ENCODE results near the gene SNX10.

The SNX10 gene

DNA sequence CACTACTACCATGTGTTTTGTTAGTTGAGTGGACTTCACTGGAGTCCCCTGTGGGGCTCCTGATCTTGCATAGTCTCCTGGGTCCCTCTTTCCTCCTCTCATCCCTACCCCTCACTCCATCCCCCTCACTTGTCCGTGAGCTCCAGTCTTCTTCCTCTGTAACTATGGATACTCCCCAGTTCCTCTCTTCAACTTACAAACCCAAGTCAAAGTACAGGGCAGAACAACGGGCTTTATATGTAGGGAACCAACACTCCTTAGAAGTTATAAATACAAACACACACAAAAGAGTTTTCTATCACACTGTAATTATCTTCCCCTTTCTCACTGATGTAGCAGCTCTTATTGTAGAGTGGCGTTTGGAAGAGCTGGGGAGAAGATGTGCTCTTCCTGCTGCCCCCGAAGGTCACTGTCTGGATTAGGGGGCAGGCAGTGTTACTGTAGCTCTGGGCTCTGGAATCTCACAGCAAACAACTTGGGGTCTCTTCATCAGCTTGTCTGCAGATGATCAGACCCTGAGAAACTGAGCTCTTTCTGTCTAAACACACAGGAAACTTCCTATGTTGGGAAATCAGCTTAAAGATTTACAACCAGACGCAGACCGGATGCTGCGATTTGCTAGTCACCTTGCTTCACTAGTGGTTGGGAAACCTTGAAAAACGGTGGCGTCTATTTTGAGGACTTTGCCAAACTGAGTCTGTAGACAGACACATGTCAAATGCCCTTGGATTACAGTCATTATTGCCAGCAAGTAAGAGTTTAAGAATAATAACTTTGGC is 13.6 kb downstream of the SNX10 start:
- DNase-seq = no peak

DNA sequence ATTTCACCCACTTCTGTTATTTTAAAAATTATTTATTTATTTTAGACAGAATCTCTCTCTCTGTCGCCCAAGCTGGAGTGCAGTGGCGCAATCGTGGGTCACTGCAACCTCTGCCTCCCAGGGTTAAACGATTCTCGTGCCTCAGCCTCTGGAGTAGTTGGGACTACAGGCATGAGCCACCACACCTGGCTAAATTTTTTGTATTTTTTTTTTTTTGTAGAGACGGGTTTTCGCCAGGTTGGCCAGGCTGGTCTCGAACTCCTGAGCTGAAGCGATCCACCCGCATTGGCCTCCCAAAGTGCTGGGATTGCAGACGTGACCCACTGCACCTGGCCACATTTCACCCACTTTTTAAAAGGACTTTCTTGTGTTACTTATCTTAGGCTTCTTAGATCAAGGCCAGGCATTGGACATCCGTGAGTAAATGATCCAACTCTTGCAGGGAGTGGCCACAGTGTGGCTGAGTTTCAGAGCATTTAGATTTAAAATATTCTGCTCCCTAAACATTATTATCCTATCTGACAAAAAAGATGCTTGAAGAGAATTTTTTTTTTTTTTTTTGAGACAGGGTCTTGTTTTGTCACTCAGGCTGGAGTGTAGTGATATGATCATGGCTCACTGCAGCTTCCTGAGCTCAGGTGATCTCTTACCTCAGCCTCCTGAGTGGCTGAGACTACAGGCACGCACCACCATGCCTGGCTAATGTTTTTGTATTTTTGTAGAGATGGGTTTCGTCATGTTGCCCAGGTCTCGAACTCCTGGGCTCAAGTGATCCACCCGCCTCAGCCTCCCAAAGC is 14.4 kb downstream of the SNX10 start:
- DNase-seq = no peak

DNA sequence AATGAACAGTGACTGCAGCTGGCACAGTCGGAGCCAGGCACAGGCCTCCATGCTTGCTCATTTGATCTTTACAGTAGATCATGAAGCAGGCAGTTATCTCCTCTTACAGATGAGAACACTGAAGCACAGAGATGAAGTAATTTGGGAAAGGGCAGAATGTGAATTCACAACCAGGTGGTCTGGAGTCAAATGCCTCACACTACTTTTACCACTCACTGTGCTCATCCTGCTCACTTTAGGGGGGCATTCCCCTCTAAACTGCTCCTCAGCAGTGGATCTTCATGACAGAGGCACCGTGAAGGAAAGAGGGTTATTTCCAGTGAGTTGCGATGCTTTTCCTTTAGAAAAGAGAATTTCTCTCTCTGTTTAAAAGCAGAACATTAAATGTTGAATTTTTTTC is 15.1 kb downstream of the SNX10 start:
- no peak for DNase-seq

DNA sequence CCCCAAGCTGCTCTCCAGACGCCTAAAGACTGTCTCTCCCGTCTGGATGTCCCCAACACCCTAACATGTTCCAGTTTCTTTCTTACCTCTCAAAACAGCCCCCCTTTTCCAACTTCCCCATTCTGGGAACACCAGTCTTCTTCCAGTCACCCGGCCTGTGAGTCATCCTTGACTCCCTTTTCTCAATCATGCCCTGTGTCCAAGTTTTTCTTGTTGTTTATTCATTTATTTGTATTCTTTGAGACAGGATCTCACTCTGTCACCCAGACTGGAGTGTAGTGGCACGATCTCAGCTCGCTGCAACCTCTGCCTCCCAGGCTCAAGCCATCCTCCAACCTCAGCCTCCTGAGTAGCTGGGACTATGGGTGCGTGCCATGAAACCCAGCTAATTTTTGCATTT is 15.6 kb downstream of the SNX10 start:
- DNase-seq = no peak

DNA sequence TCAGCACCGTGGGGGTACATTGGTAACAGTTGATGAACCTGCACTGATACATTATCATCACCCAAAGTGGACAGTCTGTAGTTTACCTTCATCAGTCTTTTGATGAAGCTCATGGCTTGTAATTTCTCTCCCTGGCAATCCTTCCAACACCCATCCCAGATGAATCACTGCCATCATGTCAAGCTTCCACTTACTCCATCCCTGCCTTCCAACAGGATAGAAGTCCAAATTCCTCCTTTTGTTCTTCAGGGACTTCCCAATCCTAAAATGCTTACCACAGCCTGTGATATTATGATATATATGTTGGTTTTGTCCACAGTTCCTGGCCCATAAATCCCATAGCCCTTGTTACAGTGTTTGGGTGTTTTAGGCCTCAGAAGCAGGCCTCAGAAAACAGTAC is 16.1 kb downstream of the SNX10 start:
- no peak for DNase-seq

DNA sequence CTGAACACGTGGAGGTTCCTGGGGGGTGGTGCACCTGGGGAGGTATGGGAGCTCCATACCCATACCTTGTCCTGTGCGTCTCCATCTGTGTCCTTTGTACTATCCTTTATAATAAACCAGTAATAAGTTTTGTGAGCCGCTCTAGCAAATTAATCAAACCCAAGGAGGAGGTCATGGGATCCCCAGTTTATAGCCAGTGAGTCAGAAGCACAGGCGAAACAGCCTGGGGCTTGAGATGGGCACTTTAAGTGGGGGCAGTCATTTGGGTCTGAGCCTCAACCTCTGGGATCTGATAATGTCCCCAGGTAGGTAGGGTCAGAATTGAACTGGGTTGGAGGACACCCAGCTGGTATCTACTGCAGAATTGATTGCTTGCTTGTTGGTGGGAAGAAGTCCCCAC is 16.9 kb downstream of the SNX10 start:
- no peak for DNase-seq

DNA sequence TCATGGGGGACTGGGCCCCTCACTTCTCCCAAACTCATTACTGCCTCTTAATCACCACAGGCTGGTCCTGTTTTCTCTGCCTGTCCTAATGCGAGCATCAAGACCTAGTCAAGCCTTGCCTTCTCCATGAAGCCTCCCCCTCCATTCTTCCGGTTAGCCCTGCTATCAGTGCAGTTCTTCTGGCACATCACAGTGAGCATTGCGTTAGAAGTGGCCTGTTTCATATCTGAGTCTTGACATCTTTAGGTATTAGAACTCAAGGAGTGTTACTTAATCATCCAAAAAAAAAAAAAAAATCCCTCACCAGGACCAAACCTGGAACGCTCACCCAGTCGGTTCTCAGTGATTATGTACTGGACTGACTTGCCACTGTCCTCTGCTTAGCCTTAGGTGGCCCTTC is 17.4 kb downstream of the SNX10 start:
- no peak for DNase-seq

DNA sequence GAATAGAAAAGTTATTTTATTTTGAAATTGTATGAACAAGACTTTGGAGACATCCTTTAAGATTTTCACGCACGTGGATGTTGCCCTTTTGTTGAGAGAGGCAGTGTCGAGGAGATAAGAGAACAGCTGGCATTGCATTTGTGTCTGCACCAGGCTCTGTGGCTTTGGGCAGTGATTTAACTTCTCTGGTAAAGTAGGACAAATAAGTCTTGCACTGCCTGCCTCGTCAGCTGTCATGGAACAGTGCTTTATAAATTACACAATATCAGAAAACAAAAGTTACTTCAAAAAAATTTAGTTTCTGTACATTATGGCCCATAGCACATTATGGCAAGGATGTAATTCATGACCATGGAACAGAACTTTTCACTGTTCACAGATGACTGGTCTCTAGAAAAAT is 20.1 kb downstream of the SNX10 start:
- DNase-seq = no peak

DNA sequence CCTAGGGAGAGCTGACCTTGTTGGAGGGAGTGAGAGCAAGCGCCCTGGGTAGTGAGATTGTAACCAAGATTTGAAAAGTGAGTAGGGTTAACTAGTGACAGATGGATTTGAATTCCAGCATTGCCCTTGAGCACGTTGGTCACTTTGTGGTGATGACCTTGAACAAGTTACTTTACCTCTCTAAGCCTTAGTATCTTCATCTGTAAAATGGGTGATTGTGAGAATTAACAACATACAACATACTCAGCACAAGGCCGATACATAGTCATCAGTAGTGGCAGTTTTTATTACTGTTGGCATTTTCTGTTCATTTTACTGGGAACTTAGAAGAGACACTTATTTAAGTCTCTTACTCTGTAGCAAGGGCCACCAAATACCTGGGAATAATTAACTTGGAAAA is 25.5 kb downstream of the SNX10 start:
- no peak for DNase-seq

DNA sequence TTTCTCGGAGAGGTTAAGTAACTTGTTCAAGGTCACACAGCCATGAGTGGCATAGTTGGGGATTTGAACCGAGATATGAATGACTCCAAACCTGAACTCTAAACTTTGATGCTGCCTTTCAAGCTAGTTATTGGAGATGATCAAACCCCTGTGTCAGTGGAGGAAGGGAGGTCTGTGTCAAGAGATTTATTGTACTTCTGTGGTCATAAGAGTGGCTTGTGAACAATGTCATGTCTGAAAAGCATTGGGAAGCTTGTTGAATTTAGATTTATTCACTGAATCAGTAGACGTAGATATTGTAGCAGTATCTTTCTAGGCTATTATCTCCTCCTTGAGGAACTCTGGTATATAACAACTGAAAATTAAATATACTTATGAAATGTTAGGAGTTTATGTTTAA is 27.3 kb downstream of the SNX10 start:
- DNase-seq = no peak

DNA sequence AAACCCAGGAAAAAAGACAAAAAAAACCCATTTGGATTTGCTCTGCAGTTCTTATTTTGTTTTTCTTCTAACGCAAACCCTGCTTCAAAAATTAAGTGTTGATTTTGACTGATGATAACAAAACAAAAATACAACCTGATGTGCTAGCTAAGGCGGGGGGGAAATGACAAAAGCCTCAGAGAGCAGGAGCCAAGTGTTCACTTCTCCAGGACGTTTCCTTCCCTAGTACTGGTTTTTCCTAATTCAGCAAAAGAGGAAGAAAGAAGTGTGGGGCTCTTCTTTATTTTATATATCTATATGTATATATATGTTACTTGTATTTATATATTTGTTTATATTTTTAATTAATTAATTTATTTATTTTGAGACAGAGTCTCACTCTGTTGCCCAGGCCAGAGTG is 28.0 kb downstream of the SNX10 start:
- DNase-seq = no peak

DNA sequence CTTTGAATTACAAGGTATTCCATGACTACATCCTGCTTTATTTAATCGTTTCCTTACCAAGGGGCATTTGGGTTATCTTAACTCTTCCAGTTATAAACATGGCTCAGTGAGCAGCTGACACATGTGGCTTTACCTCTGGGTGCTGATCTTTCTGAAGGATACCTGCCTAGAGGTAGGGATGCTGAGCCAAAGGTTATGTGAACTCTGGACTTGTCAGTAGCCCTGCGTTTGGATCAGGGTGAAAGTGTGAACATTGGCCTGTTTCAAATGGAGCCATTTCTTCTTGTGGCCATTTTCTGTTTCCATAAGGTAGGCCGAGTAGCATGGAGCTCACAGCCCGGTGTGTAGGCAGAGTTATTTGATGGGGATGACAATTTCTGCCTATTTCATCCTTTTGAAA is 29.2 kb downstream of the SNX10 start:
- DNase-seq = no peak

DNA sequence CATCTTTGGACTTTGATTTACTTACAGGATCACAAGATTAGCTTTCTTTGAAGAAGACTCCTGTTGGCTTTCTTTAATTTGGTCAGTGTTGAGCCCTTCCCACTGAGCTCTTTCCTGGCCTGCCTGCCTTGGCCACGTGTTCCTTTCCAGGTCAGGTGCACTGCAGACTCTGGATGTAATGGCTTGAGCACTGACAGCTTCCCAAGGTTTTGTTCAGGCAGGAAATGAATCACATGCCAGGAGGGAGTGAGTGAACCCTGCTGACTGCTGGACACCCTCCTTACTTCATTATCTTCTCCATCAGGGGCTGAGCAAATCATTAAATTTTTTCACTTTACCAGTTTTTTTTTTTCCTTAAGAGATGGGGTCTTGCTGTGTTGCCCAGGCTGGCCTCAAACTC is 29.8 kb downstream of the SNX10 start:
- DNase-seq = no peak

DNA sequence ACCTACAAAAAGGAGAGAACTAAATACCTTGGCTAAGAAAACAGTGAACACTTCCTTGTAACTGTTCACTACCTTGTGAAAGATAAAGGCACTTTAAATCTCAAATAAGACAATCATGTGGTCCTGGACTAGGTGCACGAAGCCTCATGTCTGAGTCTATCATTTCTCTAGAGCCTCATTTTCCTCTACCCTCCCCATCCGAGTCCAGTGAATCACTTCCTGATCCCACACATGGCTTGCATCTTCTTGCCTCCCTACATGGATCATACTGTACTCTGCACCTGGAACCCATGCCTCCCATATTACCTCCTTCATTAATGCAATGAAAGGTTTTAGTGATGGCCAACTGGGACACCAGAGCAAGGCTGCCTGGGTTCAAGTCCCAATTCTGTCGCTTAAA is 34.5 kb downstream of the SNX10 start:
- DNase-seq = no peak

DNA sequence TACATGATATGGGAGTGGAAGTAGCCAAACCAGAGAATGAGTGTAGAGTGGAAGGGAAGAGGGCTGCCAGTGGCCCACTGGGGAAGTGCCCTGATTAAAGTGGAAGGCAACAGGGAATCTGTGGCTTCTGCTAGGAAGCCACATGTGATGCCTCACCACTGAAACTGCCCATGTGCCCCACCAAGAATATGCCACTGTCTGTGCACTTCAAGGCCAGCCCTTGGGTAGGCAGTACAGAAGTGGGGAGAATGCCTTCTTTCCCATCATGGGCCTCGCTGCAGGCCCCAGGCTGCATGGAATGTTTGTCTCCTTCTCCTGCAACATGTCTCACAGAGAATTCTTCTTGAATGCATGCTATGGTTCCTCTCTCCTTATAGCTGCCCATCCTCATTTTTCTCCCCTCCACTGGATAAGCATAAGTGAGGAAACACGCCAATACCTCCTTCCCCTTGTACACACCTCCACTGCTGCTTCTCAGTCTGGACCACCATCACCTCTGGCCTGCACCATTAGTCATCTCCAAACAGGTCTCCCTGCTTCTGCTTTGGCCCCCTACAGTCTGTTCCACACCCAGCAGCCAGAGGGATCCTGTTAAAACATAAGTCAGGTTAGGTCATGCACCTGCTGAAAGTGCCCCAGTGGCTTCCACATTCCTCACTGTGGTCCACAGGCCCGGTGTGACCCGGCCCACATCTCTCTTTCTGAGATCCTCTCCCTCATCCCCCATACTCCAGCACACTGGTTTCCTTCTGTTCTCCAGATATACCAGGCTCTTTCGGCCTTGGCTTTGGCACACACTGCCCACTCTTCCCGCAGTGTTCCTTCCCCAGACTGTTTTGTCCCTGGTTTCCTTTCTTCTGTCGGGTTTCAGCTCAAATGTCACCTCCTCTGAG is 37.1 kb downstream of the SNX10 start:
- DNase-seq = no peak

DNA sequence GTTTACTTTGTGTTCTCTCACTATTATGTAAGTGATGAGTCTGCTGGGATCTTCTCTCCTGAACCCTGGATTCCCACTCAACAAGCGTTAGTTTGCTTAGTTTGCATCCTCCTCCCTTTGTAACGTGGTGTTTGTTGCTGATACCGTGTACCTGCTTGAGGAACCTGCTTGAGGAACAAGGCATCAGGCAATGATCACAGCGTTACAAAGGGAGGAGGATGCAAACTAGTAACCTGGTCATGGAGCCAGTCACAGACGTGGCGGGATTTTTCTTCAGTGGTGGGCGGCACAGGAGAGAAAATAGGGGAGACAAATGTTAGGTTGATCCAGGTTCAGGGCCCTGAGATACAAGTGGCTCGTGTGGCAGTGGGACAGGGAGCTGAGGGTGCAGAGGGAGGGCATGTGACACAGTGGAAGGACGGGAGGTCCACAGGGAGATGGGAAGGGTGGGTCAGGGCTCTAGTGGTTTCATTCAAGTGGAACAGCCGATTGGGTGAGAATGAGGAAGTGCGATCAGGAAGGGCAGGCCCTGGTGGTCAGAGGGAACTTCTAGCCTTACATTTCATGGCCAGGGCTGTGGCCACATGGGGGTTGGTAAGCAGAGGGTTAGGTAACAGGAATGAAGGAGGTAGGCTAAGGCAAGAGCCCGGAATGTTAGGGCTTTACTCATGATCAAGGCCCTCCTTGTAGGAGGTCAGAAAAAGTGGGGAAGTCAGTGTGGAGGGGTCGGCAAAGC is 38.0 kb downstream of the SNX10 start:
- no peak for DNase-seq

DNA sequence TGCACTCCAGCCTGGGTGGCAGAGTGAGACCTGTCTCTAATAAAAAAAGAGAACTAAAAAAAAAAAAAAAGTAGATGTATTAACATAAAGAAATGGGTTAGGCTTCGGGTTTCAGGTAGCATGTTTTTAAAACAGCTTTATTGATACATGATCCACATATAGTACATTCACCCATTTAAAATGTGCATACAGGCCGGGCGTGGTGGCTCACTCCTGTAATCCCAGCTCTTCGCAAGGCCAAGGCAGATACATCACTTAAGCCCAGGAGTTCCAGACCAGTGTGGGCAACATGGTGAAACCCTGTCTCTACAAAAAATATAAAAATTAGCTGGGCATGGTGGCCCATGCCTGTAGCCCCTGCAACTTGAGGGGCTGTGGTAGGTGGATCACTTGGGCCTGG is 39.5 kb downstream of the SNX10 start:
- no peak for DNase-seq

DNA sequence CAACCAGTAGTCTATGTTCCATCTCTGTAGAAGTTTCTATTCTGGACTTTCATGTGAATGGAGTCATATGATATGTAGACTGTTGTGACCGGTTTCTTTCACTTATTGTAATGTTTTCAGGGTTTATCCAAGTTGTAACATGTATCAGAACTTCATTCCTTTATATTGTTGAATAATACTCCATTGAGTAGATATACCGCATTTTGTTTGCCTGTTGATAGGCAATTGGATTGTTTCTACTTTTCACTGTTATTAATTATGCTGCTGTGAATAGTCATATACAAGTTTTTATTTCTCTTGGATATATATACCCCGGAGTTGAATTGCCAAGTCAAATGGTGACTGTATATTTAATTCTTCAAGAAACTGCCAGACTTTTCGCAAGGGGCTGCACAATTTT is 40.1 kb downstream of the SNX10 start:
- no peak for DNase-seq

DNA sequence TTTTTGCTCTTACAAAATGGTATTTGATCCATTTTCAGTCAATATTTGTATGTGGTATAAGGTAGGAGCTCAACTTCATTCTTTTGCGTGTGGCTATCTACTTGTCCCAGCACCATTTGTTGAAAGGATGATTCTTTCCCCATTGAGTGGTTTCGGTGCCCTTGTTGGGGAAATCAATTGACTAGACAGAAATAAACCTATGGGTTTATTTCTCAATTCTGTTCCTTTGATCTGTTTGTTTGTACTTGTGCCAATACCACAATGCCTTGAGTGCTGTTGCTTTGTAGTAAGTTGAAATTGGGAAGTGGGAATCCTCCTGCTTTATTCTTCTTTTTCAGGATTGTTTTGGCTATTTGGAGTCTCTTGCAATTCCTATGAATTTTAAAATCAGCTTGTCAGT is 41.0 kb downstream of the SNX10 start:
- DNase-seq = no peak

DNA sequence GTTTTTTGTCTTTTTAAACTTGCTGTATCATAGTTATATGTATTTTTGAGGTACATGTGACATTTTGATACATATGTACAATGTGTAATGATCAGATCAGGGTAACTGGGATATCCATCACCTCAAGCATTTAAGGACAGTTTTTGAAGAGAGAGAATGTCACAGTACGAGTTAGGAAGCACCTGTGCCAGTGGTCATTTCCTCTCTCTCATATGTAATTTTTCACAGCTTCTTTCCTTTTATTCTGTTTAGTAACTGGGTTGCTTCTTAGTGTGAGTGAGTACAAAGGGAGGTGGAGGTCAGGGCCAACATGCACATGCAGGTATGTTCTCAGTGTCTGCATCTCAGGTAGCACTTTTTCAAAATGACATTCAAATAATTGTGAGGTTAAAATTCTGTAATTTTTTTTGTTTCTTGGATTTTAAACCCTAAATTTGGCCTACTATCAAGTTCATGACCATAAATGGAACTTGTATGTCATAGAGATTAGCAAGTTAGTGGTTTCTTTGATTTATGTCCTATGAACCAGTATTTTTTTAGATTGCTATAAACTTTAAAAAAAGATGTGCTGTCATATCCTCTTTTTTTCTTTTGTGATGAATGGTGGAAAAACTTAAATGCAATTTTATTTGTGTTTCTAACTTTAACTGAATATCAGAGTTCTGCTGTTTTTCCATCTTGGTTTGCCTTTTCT is 42.7 kb downstream of the SNX10 start:
- no peak for DNase-seq

DNA sequence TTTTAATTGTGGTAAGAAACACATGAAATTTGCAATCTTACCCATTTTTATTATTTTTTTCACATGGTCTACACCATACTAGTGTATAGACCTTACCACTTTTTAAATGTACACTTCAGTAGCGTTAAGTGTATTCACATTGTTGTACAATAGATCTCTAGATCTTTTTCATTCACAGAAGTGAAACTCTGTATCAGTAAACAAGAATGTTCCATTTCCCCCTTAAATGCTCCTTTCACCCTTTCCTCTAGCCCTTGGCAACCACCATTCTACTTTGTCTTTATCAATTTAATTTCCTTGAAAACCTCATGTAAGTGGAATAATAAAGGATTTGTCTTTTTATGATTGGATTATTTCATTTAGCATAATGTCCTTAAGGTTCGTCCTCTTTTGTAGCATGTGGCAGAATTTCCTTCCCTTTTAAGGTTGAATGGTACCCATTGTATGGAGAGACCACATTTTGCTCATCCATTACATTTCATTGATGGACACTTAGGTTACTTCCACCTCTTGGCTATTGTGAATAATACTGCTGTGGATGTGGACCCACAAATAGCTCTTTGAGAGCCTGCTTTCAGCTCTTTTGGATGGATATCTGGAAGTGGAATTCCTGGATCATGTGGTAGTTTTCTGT is 45.7 kb downstream of the SNX10 start:
- DNase-seq = no peak

Data from SHP77 (cell line).